GM19397 (cell line): ENCODE data around the gene MRPL1.
A peak's percentile ranks its signal among the peaks of the same experiment; 100 is the strongest.
"Not testable (repeated sequence)": the region's sequence is repeated elsewhere in the genome, so short reads cannot be mapped to it uniquely, and the experiment has no call there.

Experiments used
- ATAC-seq: cut with Tn5 transposase; IDR thresholded peaks from one replicate; pipeline ENCODE4 v1.9.1; 2021; ENCODE audit warnings: mild to moderate bottlenecking, moderate library complexity; ENCODE audit not compliant: unreplicated experiment

MRPL1 gene

GRCh38 chr4:77849278-77849965 is 13.2 kb upstream of the MRPL1 start:
- no peak for ATAC-seq

- peak; percentile 88 for ATAC-seq
Observed at GRCh38 chr4:77852892-77853495, 9.6 kb upstream of the MRPL1 start.

- no peak for ATAC-seq
Observed at GRCh38 chr4:77854431-77855111, 8.1 kb upstream of the MRPL1 start.

GRCh38 chr4:77856152-77856551 is 6.5 kb upstream of the MRPL1 start:
- no peak for ATAC-seq

GRCh38 chr4:77859256-77859655 is 3.4 kb upstream of the MRPL1 start:
- ATAC-seq: no peak

- no peak for ATAC-seq
Observed at GRCh38 chr4:77861495-77861894, 1.1 kb upstream of the MRPL1 start.

GRCh38 chr4:77863341-77863740 is 711 bp downstream of the MRPL1 start:
- not testable (repeated sequence) for ATAC-seq

- no peak for ATAC-seq
Observed at GRCh38 chr4:77865259-77865658, 2.6 kb downstream of the MRPL1 start.

- no peak for ATAC-seq
Observed at GRCh38 chr4:77872723-77873445, 10.3 kb downstream of the MRPL1 start.

GRCh38 chr4:77877167-77877566 is 14.5 kb downstream of the MRPL1 start:
- ATAC-seq: no peak

- ATAC-seq: no peak
Observed at GRCh38 chr4:77877771-77878565, 15.3 kb downstream of the MRPL1 start.

- no peak for ATAC-seq
Observed at GRCh38 chr4:77880784-77881183, 18.2 kb downstream of the MRPL1 start.

GRCh38 chr4:77881460-77882295 is 19.0 kb downstream of the MRPL1 start:
- ATAC-seq: no peak

- no peak for ATAC-seq
Observed at GRCh38 chr4:77893451-77893850, 30.8 kb downstream of the MRPL1 start.

GRCh38 chr4:77899607-77900006 is 37.0 kb downstream of the MRPL1 start:
- ATAC-seq: no peak

- no peak for ATAC-seq
Observed at GRCh38 chr4:77903186-77903585, 40.6 kb downstream of the MRPL1 start.

- ATAC-seq: no peak
Observed at GRCh38 chr4:77905651-77906263, 43.1 kb downstream of the MRPL1 start.

GRCh38 chr4:77910676-77911075 is 48.0 kb downstream of the MRPL1 start:
- no peak for ATAC-seq

GRCh38 chr4:77911091-77911490 is 48.5 kb downstream of the MRPL1 start:
- ATAC-seq: no peak
